Activated CD4-positive, alpha-beta memory T cell treated with anti-CD3 and anti-CD28 coated beads for 36 hours (primary cell): ENCODE results near the gene CDK10. TPM values are rescaled to one million over a fixed set of nuclear protein-coding genes. Genes with fewer than 3 reads are reported as not detected.
A peak's percentile ranks its signal among the peaks of the same experiment; 100 is the strongest.
"Not testable (repeated sequence)": the region's sequence is repeated elsewhere in the genome, so short reads cannot be mapped to it uniquely, and the experiment has no call there.

ENCODE experiments used
- CTCF ChIA-PET: fragments of 350-600 bp; sonication (Branson Sonifier 250); formaldehyde crosslinking; loops from one replicate; lab custom pipeline; 2021; ENCODE audit warnings: antibody characterized with exemption, inconsistent platforms; lab: Charles Lee
- POLR2A ChIA-PET: fragments of 350-600 bp; sonication (Branson Sonifier 250); formaldehyde crosslinking; loops from one replicate; lab custom pipeline; 2021; ENCODE audit warnings: antibody characterized with exemption; lab: Charles Lee
- DNase-seq: peaks from one replicate; pipeline ENCODE4 v3.0.0-alpha.2; 2020
- H3K27ac Mint-ChIP-seq: one replicate; pipeline ENCODE4 v1.8.0; 2021; ENCODE audit warnings: mixed read lengths
- H3K27me3 Mint-ChIP-seq: one replicate; pipeline ENCODE4 v1.8.0; 2021; ENCODE audit warnings: mixed read lengths
- H3K36me3 Mint-ChIP-seq: one replicate; pipeline ENCODE4 v1.8.0; 2021; ENCODE audit warnings: mixed read lengths
- H3K4me1 Mint-ChIP-seq: one replicate; pipeline ENCODE4 v1.8.0; 2021; ENCODE audit warnings: low read depth, mixed read lengths
- H3K4me3 Mint-ChIP-seq: one replicate; pipeline ENCODE4 v1.8.0; 2021; ENCODE audit warnings: mild to moderate bottlenecking, mixed read lengths
- H3K9me3 Mint-ChIP-seq: one replicate; pipeline ENCODE4 v1.8.0; 2021; ENCODE audit warnings: mixed read lengths
- intact Hi-C: fragments of 100-400 bp; cut with micrococcal nuclease; formaldehyde crosslinking; loops from one replicate; pipeline ENCODE4 v1.15.1; 2023
- total RNA-seq, 2 experiments: library from RNA; stranded (reverse); gene quantifications; one replicate each; pipeline ENCODE4 v1.2.3, GENCODE V29; 2021

The CDK10 gene
- total RNA-seq, 2 experiments from 2014 or later, result 90.0 to 92.4 TPM

- DNase-seq, result no peak
- CTCF ChIA-PET, result interaction anchor here (0.6 to 1.1 kb wide), 4 partner anchors 28 to 149 kb away, joined by 3 to 7 read pairs (median 4); no protein-coding TSS in a partner anchor
- Mint-ChIP-seq H3K36me3 (no peaks in the 10 kb centered on the region), H3K4me3 (no peak overlapping the region), H3K27ac (no peak overlapping the region), H3K4me1 (peaks cover 11% of the 10 kb centered on the region), H3K27me3 (no peaks in the 10 kb centered on the region), H3K9me3 (no peaks in the 10 kb centered on the region)
- POLR2A ChIA-PET, result no interaction called here
- intact Hi-C loops, result no loop called here
Observed at GRCh38 chr16:89670496-89671431, 15.7 kb upstream of the CDK10 start.

- H3K27me3 Mint-ChIP-seq, H3K9me3 Mint-ChIP-seq, H3K4me3 Mint-ChIP-seq, DNase-seq, H3K36me3 Mint-ChIP-seq, POLR2A ChIA-PET, H3K27ac Mint-ChIP-seq, intact Hi-C loops: not testable (repeated sequence)
- CTCF ChIA-PET, result interaction anchor here (0.6 to 0.7 kb wide), 3 partner anchors 27 to 150 kb away, joined by 3 to 7 read pairs (median 3); no protein-coding TSS in a partner anchor
- peaks cover 11% of the 10 kb centered on the region for H3K4me1 Mint-ChIP-seq
Observed at GRCh38 chr16:89671565-89671964, 14.9 kb upstream of the CDK10 start.

DNA sequence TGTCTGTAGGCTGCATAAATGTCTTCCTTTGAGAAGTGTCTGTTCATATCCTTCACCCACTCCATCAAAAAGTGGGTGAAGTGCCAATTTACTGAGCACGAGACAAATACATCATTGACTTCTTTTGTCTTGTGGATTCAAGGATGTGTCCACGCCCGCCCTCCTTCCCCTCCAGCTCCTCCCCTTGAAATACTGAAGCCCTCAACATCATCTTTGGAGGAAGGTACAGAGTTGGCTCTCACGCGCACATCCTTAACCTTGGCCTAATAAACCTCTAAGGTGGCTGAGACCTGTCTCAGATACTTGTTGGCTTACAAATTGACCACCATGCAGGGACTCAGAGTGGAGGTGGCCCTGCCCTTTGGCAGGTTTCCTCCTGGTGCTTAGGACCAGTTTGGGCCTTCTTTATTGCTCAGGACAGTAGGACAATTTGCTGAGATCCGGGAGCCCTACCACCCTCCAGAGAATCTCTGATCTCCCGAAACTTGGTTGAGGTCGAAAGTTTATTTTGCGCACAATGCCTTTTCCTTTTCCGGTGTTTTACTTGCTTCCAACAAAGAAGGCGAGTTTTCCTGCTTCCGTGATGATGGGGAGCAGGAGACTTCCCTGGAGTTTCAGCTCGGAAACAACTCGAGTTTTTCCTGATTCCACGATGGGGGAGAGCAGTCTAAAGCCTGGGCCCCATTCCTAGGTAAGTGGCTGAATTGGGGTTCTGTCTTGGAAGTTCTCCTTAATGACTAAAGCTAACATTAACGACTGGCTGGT lies 14.1 kb upstream of the CDK10 start:
- Mint-ChIP-seq H3K36me3 (no peaks in the 10 kb centered on the region), H3K9me3 (no peaks in the 10 kb centered on the region), H3K27me3 (no peaks in the 10 kb centered on the region), H3K27ac (no peak overlapping the region), H3K4me1 (peaks cover 11% of the 10 kb centered on the region), H3K4me3 (no peak overlapping the region)
- no peak for DNase-seq
- ChIA-PET POLR2A (no interaction called here), CTCF (interaction anchor here (1.4 kb wide), 1 partner anchor 31 kb away, joined by 3 read pairs; no protein-coding TSS in a partner anchor)
- intact Hi-C loops, result no loop called here

DNA sequence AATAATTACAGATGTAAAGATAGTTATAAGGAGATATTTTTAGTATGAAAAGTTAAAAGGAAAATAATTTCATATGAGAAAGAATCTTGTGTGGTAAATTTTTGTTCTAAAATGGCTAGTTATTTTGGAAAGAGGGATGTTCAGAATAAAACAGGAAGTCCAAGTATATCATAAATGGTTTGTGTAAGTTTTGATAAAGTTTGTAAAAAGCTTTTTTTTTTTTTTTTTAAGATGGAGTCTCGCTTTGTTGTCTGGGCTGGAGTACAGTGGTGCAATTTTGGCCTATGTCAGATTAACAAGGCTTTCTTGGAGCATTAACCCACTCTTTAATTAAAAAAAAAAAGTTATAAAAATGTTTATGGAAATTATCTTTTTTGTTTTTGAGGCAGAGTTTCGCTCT lies 8.2 kb upstream of the CDK10 start:
- H3K27ac Mint-ChIP-seq, result no peak overlapping the region
- POLR2A ChIA-PET, result no interaction called here
- H3K4me3 Mint-ChIP-seq, result no peak overlapping the region
- CTCF ChIA-PET, result interaction anchor here (2.7 kb wide), 1 partner anchor 22 kb away, joined by 9 read pairs; no protein-coding TSS in a partner anchor
- intact Hi-C loops, result no loop called here
- no peaks in the 10 kb centered on the region for H3K36me3 Mint-ChIP-seq
- peaks cover 4% of the 10 kb centered on the region for H3K9me3 Mint-ChIP-seq
- H3K27me3 Mint-ChIP-seq, result no peaks in the 10 kb centered on the region
- H3K4me1 Mint-ChIP-seq, result no peaks in the 10 kb centered on the region
- no peak for DNase-seq

- Mint-ChIP-seq H3K4me1 (peaks cover 15% of the 10 kb centered on the region), H3K9me3 (no peaks in the 10 kb centered on the region), H3K27ac (no peak overlapping the region), H3K36me3 (peaks cover 10% of the 10 kb centered on the region), H3K4me3 (no peak overlapping the region), H3K27me3 (no peaks in the 10 kb centered on the region)
- DNase-seq, result no peak
- intact Hi-C loops, result loop anchor here (1.0 kb wide), 3 partner anchors 14 to 126 kb away; partner anchors contain the start of gene RPL13
- POLR2A ChIA-PET, result interaction anchor here (1.5 to 2.1 kb wide), 2 partner anchors 15 to 38 kb away, joined by 3 to 12 read pairs; partner anchors contain the start of gene SPATA2L
- CTCF ChIA-PET, result interaction anchor here (1.1 to 2.6 kb wide), 3 partner anchors 14 to 175 kb away, joined by 3 to 31 read pairs (median 14); partner anchors contain the start of gene SPATA2L
Observed at GRCh38 chr16:89685916-89686315, 573 bp upstream of the CDK10 start.

GRCh38 chr16:89687092-89687940 lies 827 bp downstream of the CDK10 start:
- DNase-seq, result peak; percentile 47
- no peaks in the 10 kb centered on the region for H3K9me3 Mint-ChIP-seq
- H3K27me3 Mint-ChIP-seq, result no peaks in the 10 kb centered on the region
- peak overlapping the region; percentile 70 for H3K27ac Mint-ChIP-seq
- intact Hi-C loops, result no loop called here
- ChIA-PET CTCF (interaction anchor here (0.6 to 2.6 kb wide), 4 partner anchors 13 to 239 kb away, joined by 3 to 31 read pairs (median 8); partner anchors contain the start of gene SPATA2L), POLR2A (interaction anchor here (1.5 to 2.1 kb wide), 2 partner anchors 13 to 37 kb away, joined by 3 to 12 read pairs; partner anchors contain the start of gene SPATA2L)
- H3K36me3 Mint-ChIP-seq, result peaks cover 14% of the 10 kb centered on the region
- peaks cover 15% of the 10 kb centered on the region for H3K4me1 Mint-ChIP-seq
- H3K4me3 Mint-ChIP-seq, result peak overlapping the region; percentile 92

GRCh38 chr16:89688395-89688794 lies 1.9 kb downstream of the CDK10 start:
- peaks cover 17% of the 10 kb centered on the region for H3K36me3 Mint-ChIP-seq
- H3K27me3 Mint-ChIP-seq, result no peaks in the 10 kb centered on the region
- peak overlapping the region; percentile 92 for H3K4me3 Mint-ChIP-seq
- POLR2A ChIA-PET, result no interaction called here
- CTCF ChIA-PET, result interaction anchor here (0.9 kb wide), 1 partner anchor 12 kb away, joined by 3 read pairs; no protein-coding TSS in a partner anchor
- H3K27ac Mint-ChIP-seq, result no peak overlapping the region
- no peaks in the 10 kb centered on the region for H3K9me3 Mint-ChIP-seq
- intact Hi-C loops, result no loop called here
- DNase-seq, result no peak
- H3K4me1 Mint-ChIP-seq, result peaks cover 15% of the 10 kb centered on the region

- POLR2A ChIA-PET, result no interaction called here
- Mint-ChIP-seq H3K4me1 (peaks cover 15% of the 10 kb centered on the region), H3K27ac (no peak overlapping the region), H3K36me3 (peaks cover 20% of the 10 kb centered on the region), H3K27me3 (no peaks in the 10 kb centered on the region), H3K9me3 (no peaks in the 10 kb centered on the region), H3K4me3 (no peak overlapping the region)
- DNase-seq, result no peak
- intact Hi-C loops, result no loop called here
- CTCF ChIA-PET, result interaction anchor here (0.9 kb wide), 1 partner anchor 11 kb away, joined by 6 read pairs; no protein-coding TSS in a partner anchor
Observed at GRCh38 chr16:89689142-89689541, 2.7 kb downstream of the CDK10 start.

GRCh38 chr16:89689621-89690020 lies 3.1 kb downstream of the CDK10 start:
- H3K27me3 Mint-ChIP-seq, DNase-seq, H3K9me3 Mint-ChIP-seq, POLR2A ChIA-PET, H3K27ac Mint-ChIP-seq, H3K4me3 Mint-ChIP-seq, intact Hi-C loops: not testable (repeated sequence)
- peaks cover 15% of the 10 kb centered on the region for H3K4me1 Mint-ChIP-seq
- peaks cover 20% of the 10 kb centered on the region for H3K36me3 Mint-ChIP-seq
- CTCF ChIA-PET, result interaction anchor here (0.9 kb wide), 1 partner anchor 11 kb away, joined by 6 read pairs; no protein-coding TSS in a partner anchor

DNA sequence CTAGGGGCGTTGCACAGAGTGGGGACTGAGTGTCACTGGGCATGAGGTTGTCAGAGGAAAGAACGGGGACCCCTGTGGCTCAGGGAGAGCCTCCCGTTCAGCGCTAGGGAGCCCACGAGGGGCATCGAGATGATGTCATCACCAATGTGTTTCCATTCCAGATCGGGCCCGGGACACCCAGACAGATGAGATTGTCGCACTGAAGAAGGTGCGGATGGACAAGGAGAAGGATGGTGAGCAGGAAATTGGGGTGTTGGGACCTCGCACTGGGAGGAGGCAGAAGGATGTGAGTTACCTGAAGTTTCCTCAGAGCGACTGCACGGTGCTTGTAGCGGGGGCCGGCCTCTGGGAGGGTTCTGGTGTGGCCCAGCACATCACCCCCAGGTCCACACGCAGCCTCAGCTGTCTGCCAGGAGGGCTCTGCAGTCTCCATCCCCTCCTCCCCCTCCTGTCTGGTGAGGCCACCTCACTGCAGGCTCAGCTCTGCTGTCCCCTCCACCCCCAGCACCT lies 4.0 kb downstream of the CDK10 start:
- H3K36me3 Mint-ChIP-seq, result peaks cover 23% of the 10 kb centered on the region
- no peak for DNase-seq
- H3K27me3 Mint-ChIP-seq, result no peaks in the 10 kb centered on the region
- CTCF ChIA-PET, result no interaction called here
- H3K4me1 Mint-ChIP-seq, result peaks cover 15% of the 10 kb centered on the region
- intact Hi-C loops, result no loop called here
- H3K9me3 Mint-ChIP-seq, result no peaks in the 10 kb centered on the region
- H3K4me3 Mint-ChIP-seq, result no peak overlapping the region
- POLR2A ChIA-PET, result no interaction called here
- H3K27ac Mint-ChIP-seq, result no peak overlapping the region
